Measurements from ENCODE around the gene GNG3. TPM values are rescaled to one million over a fixed set of nuclear protein-coding genes. Genes with fewer than 3 reads are reported as not detected.

Gene GNG3
- total RNA-seq, 1 donor from 2014 or later, result not detected

- no peak for DNase-seq (ENCODE audit: low read depth)
Observed at GRCh38 chr11:62755086-62755615, 47.7 kb downstream of the GNG3 start.

- no peak for DNase-seq (ENCODE audit: low read depth)
Observed at GRCh38 chr11:62757846-62758788, 50.6 kb downstream of the GNG3 start.

Other genes starting within 250 kb of the GNG3 start
- gene AHNAK, start 160.9 kb upstream of the GNG3 start, total RNA-seq, result 141 and 144 TPM in 2 replicates
- 1,484 and 1,704 TPM in 2 replicates for gene EEF1G, start 133.8 kb upstream of the GNG3 start, total RNA-seq
- gene TUT1, start 116.2 kb upstream of the GNG3 start, total RNA-seq, result 7.5 and 8.1 TPM in 2 replicates
- gene MTA2, start 105.8 kb upstream of the GNG3 start, total RNA-seq, result 66.9 and 72.4 TPM in 2 replicates
- 11.3 and 17.6 TPM in 2 replicates for gene EML3, start 94.9 kb upstream of the GNG3 start, total RNA-seq
- 1.5 and 2.8 TPM in 2 replicates for gene ROM1, start 94.4 kb upstream of the GNG3 start, total RNA-seq
- gene B3GAT3, start 85.7 kb upstream of the GNG3 start, total RNA-seq, result 52.6 and 59.8 TPM in 2 replicates
- gene GANAB, start 61.1 kb upstream of the GNG3 start, total RNA-seq, result 168 and 174 TPM in 2 replicates
- 20.6 and 22.4 TPM in 2 replicates for gene INTS5, start 54.4 kb upstream of the GNG3 start, total RNA-seq
- gene C11orf98, start 42.5 kb upstream of the GNG3 start, total RNA-seq, result 32.2 and 40.7 TPM in 2 replicates
- gene CSKMT, start 42.4 kb upstream of the GNG3 start, total RNA-seq, result 3.2 and 12.4 TPM in 2 replicates
- gene UQCC3, start 36.0 kb upstream of the GNG3 start, total RNA-seq, result 5.7 and 6.3 TPM in 2 replicates
- gene LBHD1, start 35.4 kb upstream of the GNG3 start, total RNA-seq, result 4.5 and 5.0 TPM in 2 replicates
- gene UBXN1, start 28.6 kb upstream of the GNG3 start, total RNA-seq, result 123 and 133 TPM in 2 replicates
- gene LRRN4CL, start 18.1 kb upstream of the GNG3 start, total RNA-seq, result 195 and 219 TPM in 2 replicates
- 40.8 and 49.8 TPM in 2 replicates for gene BSCL2, start 252 bp upstream of the GNG3 start, total RNA-seq
- 8.0 and 8.6 TPM in 2 replicates for gene HNRNPUL2, start 19.8 kb downstream of the GNG3 start, total RNA-seq
- gene TTC9C, start 20.8 kb downstream of the GNG3 start, total RNA-seq, result 19.7 and 30.9 TPM in 2 replicates
- 6.6 TPM in 2 replicates for gene ZBTB3, start 46.5 kb downstream of the GNG3 start, total RNA-seq
- 67.8 and 69.4 TPM in 2 replicates for gene POLR2G, start 53.9 kb downstream of the GNG3 start, total RNA-seq
- gene TAF6L, start 63.7 kb downstream of the GNG3 start, total RNA-seq, result 22.1 and 24.9 TPM in 2 replicates
- 30.9 and 52.2 TPM in 2 replicates for gene TMEM179B, start 79.7 kb downstream of the GNG3 start, total RNA-seq
- gene TMEM223, start 84.3 kb downstream of the GNG3 start, total RNA-seq, result 23.9 and 33.4 TPM in 2 replicates
- gene NXF1, start 97.8 kb downstream of the GNG3 start, total RNA-seq, result 44.0 and 48.5 TPM in 2 replicates
- gene STX5, start 124.4 kb downstream of the GNG3 start, total RNA-seq, result 25.1 and 27.4 TPM in 2 replicates
- gene TEX54, start 125.2 kb downstream of the GNG3 start, total RNA-seq, result not detected in 2 replicates
- gene WDR74, start 131.9 kb downstream of the GNG3 start, total RNA-seq, result 37.9 and 48.1 TPM in 2 replicates
- 141 and 195 TPM in 2 replicates for gene SLC3A2, start 173.2 kb downstream of the GNG3 start, total RNA-seq
- gene CHRM1, start 213.7 kb downstream of the GNG3 start, total RNA-seq, result not detected in 2 replicates